SK-N-MC (cell line): ENCODE results near the gene SSBP2.
"Not testable (repeated sequence)": the region's sequence is repeated elsewhere in the genome, so short reads cannot be mapped to it uniquely, and the experiment has no call there.

Experiments
- DNase-seq: peaks from one replicate; pipeline ENCODE4 v3.0.0-alpha.2; 2011; ENCODE audit warnings: low read depth, low spot score
- H3K27ac ChIP-seq: fragments of 200-600 bp; sonication (generic); 2 replicates; pipeline ENCODE4 v1.5.1; 2016; ENCODE audit warnings: mixed run types
- H3K36me3 ChIP-seq: fragments of 200-600 bp; sonication (generic); 2 replicates; pipeline ENCODE4 v1.6.1; 2017; ENCODE audit warnings: antibody characterized with exemption, low read length, mixed read lengths; ENCODE audit not compliant: insufficient read depth
- H3K4me3 ChIP-seq: fragments of 200-600 bp; sonication (generic); 2 replicates; pipeline ENCODE4 v1.5.1; 2016
- H3K9ac ChIP-seq: fragments of 200-600 bp; sonication (generic); 2 replicates; pipeline ENCODE4 v1.8.0; 2017; ENCODE audit warnings: mixed run types, mixed read lengths; ENCODE audit not compliant: insufficient read length
- H3K9me3 ChIP-seq: fragments of 200-600 bp; sonication (generic); 2 replicates; pipeline ENCODE4 v1.6.1; 2017; ENCODE audit warnings: low read depth, mild to moderate bottlenecking, antibody characterized with exemption, low read length, moderate library complexity, mixed read lengths
- EZH2 ChIP-seq: fragments of 200-600 bp; sonication (generic); IDR thresholded peaks from one replicate; pipeline ENCODE4 v1.6.1; 2017; ENCODE audit warnings: antibody characterized with exemption
- FOXP2 ChIP-seq: optimal IDR thresholded peaks from 2 replicates; pipeline ENCODE3; 2011; ENCODE audit warnings: mild to moderate bottlenecking, moderate library complexity; ENCODE audit not compliant: insufficient read depth; ENCODE audit errors: extremely low read length, control extremely low read depth
- POLR2AphosphoS5 ChIP-seq: IDR thresholded peaks from 2 replicates; pipeline ENCODE4 v1.6.1; 2012; ENCODE audit warnings: mild to moderate bottlenecking, low read depth, low read length, borderline replicate concordance

The SSBP2 gene

DNA sequence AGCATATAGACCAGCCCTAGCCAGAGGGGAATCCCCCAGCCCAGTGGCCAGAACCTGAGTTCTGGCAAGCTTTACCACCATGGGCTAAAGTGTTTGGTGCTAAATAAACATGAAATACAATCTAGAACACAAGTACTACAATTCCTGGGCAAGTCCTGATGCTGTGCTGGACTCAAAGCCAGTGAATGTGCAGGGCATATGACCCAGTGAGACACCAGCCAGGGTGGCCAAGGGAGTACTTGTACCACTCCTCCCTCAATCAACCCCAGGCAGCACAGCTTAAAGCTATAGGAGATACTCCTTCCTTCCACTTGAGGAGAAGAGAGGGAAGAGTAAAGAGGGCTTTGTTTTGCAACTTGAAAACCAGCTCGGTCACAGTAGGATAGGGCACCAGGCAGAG lies 63.6 kb downstream of the SSBP2 start:
- DNase-seq, result no peak
- no peaks in the 10 kb centered on the region for H3K36me3 ChIP-seq
- H3K9ac ChIP-seq, result no peak overlapping the region
- no peak overlapping the region for H3K27ac ChIP-seq
- H3K9me3 ChIP-seq, result peaks cover under 1% of the 10 kb centered on the region; the same call in 1 of the 2 replicates
- TF ChIP-seq EZH2, result no peak
- TF ChIP-seq FOXP2, result no peak
- no peak overlapping the region for H3K4me3 ChIP-seq

DNA sequence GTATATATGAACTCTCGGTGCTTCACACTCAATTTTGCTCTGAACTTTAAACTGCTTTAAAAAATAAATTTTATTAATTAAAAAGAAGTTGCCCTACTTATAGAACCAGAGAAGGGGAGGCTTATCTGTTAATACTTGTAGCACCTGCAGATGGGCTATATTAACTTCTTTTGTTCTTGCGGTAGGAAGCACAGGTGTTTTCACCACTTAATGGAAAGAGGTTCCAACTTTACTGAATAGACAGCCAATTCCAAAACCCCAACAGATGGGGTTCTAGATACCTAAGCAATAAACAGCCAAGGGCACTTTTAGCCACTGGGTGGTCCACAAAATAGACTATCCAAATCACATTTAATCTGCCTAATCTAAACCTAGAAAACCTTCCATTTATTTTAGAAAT lies 65.4 kb downstream of the SSBP2 start:
- TF ChIP-seq EZH2, result no peak
- no peak for TF ChIP-seq FOXP2
- TF ChIP-seq POLR2AphosphoS5, result no peak
- Histone ChIP-seq H3K4me3 (no peak overlapping the region), H3K9me3 (peaks cover 4% of the 10 kb centered on the region), H3K36me3 (no peaks in the 10 kb centered on the region), H3K27ac (no peak overlapping the region), H3K9ac (no peak overlapping the region)
- no peak for DNase-seq

DNA sequence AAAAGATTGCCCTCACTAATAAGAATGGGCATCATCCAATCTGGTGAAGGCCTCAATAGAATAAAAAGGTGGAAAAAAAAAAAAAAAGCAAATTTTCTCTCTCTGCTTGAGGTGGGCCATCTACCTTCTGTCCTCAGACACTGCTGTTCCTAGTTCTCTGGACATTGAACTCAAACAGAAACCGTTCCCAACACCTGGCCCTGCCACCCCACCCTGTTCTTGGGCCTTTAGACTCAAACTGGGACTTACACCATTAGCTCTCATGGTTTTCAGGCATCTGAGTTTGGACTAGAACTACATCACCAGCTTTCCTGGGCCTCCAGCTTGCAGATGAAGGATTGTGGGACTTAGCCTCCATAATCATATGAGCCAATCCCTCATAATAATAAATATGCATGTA lies 71.0 kb downstream of the SSBP2 start:
- H3K9ac ChIP-seq, result no peak overlapping the region
- H3K9me3 ChIP-seq, result peaks cover 4% of the 10 kb centered on the region
- TF ChIP-seq EZH2 (no peak), POLR2AphosphoS5 (no peak), FOXP2 (no peak)
- no peak overlapping the region for H3K27ac ChIP-seq
- H3K4me3 ChIP-seq, result no peak overlapping the region
- no peak for DNase-seq
- no peaks in the 10 kb centered on the region for H3K36me3 ChIP-seq

DNA sequence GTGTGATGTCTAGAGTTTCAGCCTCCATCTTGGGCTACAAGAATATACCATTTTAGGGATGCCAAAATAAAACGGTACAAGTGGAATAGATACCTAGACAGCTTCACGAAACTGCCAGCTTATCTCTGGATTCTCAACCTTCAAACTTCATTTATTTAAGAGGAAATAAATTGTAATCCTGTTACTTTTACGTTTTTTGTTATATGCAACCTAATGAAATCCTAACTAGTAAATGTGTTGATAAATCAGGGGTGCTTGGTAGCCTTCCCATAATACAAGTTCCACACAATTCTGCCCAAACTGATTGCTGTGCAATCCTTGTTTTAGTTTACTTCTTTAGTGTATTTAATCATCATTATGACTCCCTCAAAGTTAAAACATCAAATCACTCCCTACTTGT lies 75.5 kb downstream of the SSBP2 start:
- no peak overlapping the region for H3K27ac ChIP-seq

DNA sequence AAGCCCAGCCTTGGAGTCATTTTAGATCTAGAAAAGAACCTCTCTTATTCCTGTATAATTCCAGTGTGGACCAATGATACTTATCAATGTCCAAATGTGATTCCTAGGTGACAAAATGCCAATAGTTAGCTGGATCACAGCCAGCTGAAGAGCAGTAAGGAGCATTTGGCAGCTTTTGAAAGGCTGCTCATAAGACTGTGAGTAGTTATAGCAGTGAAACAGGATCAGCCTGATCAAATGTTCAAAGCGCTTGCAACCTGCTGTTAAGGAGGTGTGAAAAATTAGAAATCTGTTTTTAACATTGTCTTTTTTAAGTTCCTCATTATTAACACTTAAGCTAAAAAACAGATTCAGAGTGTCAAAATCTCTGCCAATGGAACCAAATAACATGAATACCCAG lies 85.1 kb downstream of the SSBP2 start:
- no peak overlapping the region for H3K27ac ChIP-seq
- H3K9me3 ChIP-seq, result no peaks in the 10 kb centered on the region
- no peak for DNase-seq
- TF ChIP-seq EZH2, result no peak
- TF ChIP-seq POLR2AphosphoS5, result no peak
- no peak for TF ChIP-seq FOXP2
- H3K36me3 ChIP-seq, result no peaks in the 10 kb centered on the region
- no peak overlapping the region for H3K4me3 ChIP-seq
- H3K9ac ChIP-seq, result no peak overlapping the region

More for the DNA sequence above, 75.5 kb downstream of the SSBP2 start:
- H3K36me3 ChIP-seq, result no peaks in the 10 kb centered on the region
- no peak overlapping the region for H3K9ac ChIP-seq
- TF ChIP-seq POLR2AphosphoS5 (no peak), EZH2 (no peak), FOXP2 (no peak)
- no peaks in the 10 kb centered on the region for H3K9me3 ChIP-seq
- no peak for DNase-seq
- no peak overlapping the region for H3K4me3 ChIP-seq

DNA sequence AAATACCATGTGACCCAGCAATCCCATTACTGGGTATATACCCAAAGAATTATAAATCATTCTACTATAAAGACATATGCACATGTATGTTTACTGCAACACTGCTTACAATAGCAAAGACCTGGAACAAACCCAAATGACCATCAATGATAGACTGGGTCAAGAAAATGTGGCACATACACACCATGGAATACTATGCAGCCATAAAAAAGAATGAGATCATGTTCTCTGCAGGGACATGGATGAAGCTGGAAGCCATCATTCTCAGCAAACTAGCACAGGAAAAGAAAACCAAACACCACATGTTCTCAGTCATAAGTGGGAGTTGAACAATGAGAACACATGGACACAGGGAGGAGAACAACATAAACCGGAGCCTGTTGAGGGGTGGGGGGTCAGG lies 90.3 kb downstream of the SSBP2 start:
- DNase-seq, H3K4me3 ChIP-seq, H3K9me3 ChIP-seq, H3K9ac ChIP-seq, H3K27ac ChIP-seq, H3K36me3 ChIP-seq: not testable (repeated sequence)

DNA sequence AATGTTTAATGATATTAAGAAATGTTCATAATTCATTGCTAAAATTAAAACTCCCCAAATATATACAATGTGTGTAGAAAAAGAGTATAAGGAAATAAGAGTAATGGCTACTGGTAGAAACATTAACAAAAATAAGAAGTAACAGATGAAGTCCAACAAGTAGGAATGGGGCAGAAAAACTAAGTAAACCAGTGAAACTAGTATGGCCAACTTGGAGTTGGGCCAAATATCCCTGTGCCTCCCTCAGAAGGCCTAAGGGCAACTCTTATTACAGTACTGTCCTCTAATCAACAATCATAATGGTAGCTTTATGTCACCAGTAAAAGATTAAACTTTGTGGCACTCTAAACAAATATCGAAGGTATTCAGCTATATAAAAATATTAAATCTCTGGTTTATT lies 93.5 kb downstream of the SSBP2 start:
- Histone ChIP-seq H3K9ac (no peak overlapping the region), H3K36me3 (no peaks in the 10 kb centered on the region), H3K4me3 (no peak overlapping the region), H3K9me3 (no peaks in the 10 kb centered on the region), H3K27ac (peak overlapping the region; percentile 65; the same call in 1 of the 2 replicates)
- DNase-seq, result no peak
- TF ChIP-seq FOXP2, result no peak
- TF ChIP-seq POLR2AphosphoS5, result no peak
- TF ChIP-seq EZH2, result no peak

DNA sequence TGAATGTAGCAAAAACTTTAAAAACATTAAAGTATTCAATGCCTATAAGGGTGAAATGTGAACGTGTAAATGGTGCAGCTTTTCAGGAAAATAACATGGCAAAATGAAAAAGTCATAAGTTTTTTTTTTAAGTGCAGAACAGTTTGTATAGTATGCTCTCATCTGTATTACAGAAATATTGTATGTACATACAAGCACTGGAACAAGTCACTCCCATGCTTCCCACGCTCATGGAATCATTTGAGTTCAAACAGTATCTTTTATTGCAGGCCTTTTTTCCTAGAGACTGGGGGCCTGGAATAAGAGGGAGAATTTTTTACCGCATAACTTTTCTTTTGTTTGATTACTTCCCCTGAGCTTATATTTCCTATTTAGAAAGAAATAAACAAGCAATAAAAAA lies 94.1 kb downstream of the SSBP2 start:
- TF ChIP-seq FOXP2, result no peak
- no peak for TF ChIP-seq POLR2AphosphoS5
- no peak for TF ChIP-seq EZH2
- Histone ChIP-seq H3K9ac (no peak overlapping the region), H3K27ac (peak overlapping the region; percentile 65; the same call in 1 of the 2 replicates), H3K9me3 (no peaks in the 10 kb centered on the region), H3K36me3 (no peaks in the 10 kb centered on the region), H3K4me3 (no peak overlapping the region)
- DNase-seq, result no peak

DNA sequence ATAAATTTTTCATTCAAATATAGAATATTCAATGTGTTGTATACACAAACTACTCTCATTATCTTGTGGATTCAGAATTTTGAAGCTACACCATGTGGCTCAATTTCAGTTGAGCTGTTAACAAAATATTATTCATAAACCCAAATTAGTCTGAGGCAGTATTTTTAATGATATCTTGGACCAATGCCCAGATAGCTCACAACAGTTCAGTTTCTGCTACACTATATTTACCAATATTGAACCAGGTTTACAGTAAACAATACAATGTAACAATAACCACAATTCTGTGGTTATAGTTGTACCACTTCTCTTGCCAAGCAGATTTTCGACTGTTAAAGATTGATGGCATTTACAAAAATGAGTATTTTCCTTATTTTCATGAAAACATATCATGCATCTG lies 99.9 kb downstream of the SSBP2 start:
- TF ChIP-seq FOXP2, result no peak
- no peak for TF ChIP-seq EZH2
- TF ChIP-seq POLR2AphosphoS5, result no peak
- H3K27ac ChIP-seq, result no peak overlapping the region
- H3K9ac ChIP-seq, result no peak overlapping the region
- no peaks in the 10 kb centered on the region for H3K9me3 ChIP-seq
- no peaks in the 10 kb centered on the region for H3K36me3 ChIP-seq
- DNase-seq, result no peak
- H3K4me3 ChIP-seq, result no peak overlapping the region
